ENCODE results near the gene CCDC9.

The CCDC9 gene

GRCh38 chr19:47255879-47256692 is at the start of gene CCDC9:
TSS of gene CCDC9 (plus strand) at chr19:47256525. CDS start at chr19:47258401, 1,876 bp downstream.
- peak; percentile 89 for DNase-seq (ENCODE audit: low read depth, low spot score)

- no peak for DNase-seq (ENCODE audit: low read depth, low spot score)
Measured at GRCh38 chr19:47209319-47210179, 46.8 kb upstream of the CCDC9 start.

- DNase-seq (ENCODE audit: low read depth, low spot score) = no peak
Measured at GRCh38 chr19:47210180-47210490, 46.2 kb upstream of the CCDC9 start.

- peak; percentile 68 for DNase-seq (ENCODE audit: low read depth, low spot score)
Measured at GRCh38 chr19:47210689-47211316, 45.5 kb upstream of the CCDC9 start.

- DNase-seq (ENCODE audit: low read depth, low spot score) = no peak
Measured at GRCh38 chr19:47215581-47215980, 40.7 kb upstream of the CCDC9 start.

- DNase-seq (ENCODE audit: low read depth, low spot score) = no peak
Measured at GRCh38 chr19:47221080-47221841, 35.1 kb upstream of the CCDC9 start.

- no peak for DNase-seq (ENCODE audit: low read depth, low spot score)
Measured at GRCh38 chr19:47221890-47222289, 34.4 kb upstream of the CCDC9 start.

GRCh38 chr19:47225746-47226425 is 30.4 kb upstream of the CCDC9 start:
- peak; percentile 69 for DNase-seq (ENCODE audit: low read depth, low spot score)

GRCh38 chr19:47226426-47227351 is 29.6 kb upstream of the CCDC9 start:
- no peak for DNase-seq (ENCODE audit: low read depth, low spot score)

- peak; percentile 75 for DNase-seq (ENCODE audit: low read depth, low spot score)
Measured at GRCh38 chr19:47227352-47228167, 28.8 kb upstream of the CCDC9 start.

GRCh38 chr19:47228168-47228936 is 28.0 kb upstream of the CCDC9 start:
- DNase-seq (ENCODE audit: low read depth, low spot score) = no peak

GRCh38 chr19:47228937-47229675 is 27.2 kb upstream of the CCDC9 start:
- no peak for DNase-seq (ENCODE audit: low read depth, low spot score)

- no peak for DNase-seq (ENCODE audit: low read depth, low spot score)
Measured at GRCh38 chr19:47229676-47230053, 26.7 kb upstream of the CCDC9 start.

- DNase-seq (ENCODE audit: low read depth, low spot score) = no peak
Measured at GRCh38 chr19:47230054-47230920, 26.0 kb upstream of the CCDC9 start.

- no peak for DNase-seq (ENCODE audit: low read depth, low spot score)
Measured at GRCh38 chr19:47230921-47231214, 25.5 kb upstream of the CCDC9 start, which contains the start of gene BBC3. TSS of gene BBC3 (minus strand) at chr19:47231199. CDS start at chr19:47228431, 2,768 bp downstream.

GRCh38 chr19:47231215-47232054 is 24.9 kb upstream of the CCDC9 start:
- no peak for DNase-seq (ENCODE audit: low read depth, low spot score)

All from smooth muscle cell of the brain vasculature (primary cell).